ENCODE measurements around the gene PRSS22.

PRSS22 gene

GRCh38 chr16:2883458-2883908 is 25.5 kb upstream of the PRSS22 start:
- Histone ChIP-seq H3K4me1 (ENCODE audit: insufficient read depth, low read length) (peaks cover 24% of the 10 kb centered on the region), H3K27ac (ENCODE audit: low read length) (peak overlapping the region; percentile 76), H4K20me1 (ENCODE audit: insufficient read depth, low read length) (no peaks in the 10 kb centered on the region), H3K27me3 (ENCODE audit: insufficient read depth, low read length, poor library complexity) (no peaks in the 10 kb centered on the region), H3K9ac (ENCODE audit: low read depth, low read length) (peak overlapping the region; percentile 94), H3K4me2 (ENCODE audit: insufficient read depth, low read length) (peak overlapping the region; percentile 94), H3K9me3 (ENCODE audit: insufficient read depth, low read length, severe bottlenecking) (peaks cover 10% of the 10 kb centered on the region), H3K36me3 (ENCODE audit: insufficient read depth, low read length) (no peaks in the 10 kb centered on the region; the same call in 1 of the 2 replicates), H2AFZ (ENCODE audit: low read depth, low read length) (peak overlapping the region; percentile 86), H3K4me3 (ENCODE audit: low read depth in 1 of 2, low read length in 2 of 2) (peak overlapping the region; percentile 80 to 83), H3K79me2 (ENCODE audit: insufficient read depth, low read length) (peaks cover 21% of the 10 kb centered on the region)
- DNase-seq (peak; percentile 37), ATAC-seq (ENCODE audit: insufficient read depth, low read depth) (no peak)
- TF ChIP-seq, protein P1, sequence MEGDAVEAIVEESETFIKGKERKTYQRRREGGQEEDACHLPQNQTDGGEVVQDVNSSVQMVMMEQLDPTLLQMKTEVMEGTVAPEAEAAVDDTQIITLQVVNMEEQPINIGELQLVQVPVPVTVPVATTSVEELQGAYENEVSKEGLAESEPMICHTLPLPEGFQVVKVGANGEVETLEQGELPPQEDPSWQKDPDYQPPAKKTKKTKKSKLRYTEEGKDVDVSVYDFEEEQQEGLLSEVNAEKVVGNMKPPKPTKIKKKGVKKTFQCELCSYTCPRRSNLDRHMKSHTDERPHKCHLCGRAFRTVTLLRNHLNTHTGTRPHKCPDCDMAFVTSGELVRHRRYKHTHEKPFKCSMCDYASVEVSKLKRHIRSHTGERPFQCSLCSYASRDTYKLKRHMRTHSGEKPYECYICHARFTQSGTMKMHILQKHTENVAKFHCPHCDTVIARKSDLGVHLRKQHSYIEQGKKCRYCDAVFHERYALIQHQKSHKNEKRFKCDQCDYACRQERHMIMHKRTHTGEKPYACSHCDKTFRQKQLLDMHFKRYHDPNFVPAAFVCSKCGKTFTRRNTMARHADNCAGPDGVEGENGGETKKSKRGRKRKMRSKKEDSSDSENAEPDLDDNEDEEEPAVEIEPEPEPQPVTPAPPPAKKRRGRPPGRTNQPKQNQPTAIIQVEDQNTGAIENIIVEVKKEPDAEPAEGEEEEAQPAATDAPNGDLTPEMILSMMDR (IDR thresholded peaks at IDR 0.05; ENCODE audit: borderline replicate concordance, extremely low read depth, low read length, poor library complexity, severe bottlenecking), result no peak
- TF ChIP-seq EZH2 (IDR thresholded peaks at IDR 0.05; ENCODE audit: borderline replicate concordance, low read depth, low read length, severe bottlenecking), result no peak

DNA sequence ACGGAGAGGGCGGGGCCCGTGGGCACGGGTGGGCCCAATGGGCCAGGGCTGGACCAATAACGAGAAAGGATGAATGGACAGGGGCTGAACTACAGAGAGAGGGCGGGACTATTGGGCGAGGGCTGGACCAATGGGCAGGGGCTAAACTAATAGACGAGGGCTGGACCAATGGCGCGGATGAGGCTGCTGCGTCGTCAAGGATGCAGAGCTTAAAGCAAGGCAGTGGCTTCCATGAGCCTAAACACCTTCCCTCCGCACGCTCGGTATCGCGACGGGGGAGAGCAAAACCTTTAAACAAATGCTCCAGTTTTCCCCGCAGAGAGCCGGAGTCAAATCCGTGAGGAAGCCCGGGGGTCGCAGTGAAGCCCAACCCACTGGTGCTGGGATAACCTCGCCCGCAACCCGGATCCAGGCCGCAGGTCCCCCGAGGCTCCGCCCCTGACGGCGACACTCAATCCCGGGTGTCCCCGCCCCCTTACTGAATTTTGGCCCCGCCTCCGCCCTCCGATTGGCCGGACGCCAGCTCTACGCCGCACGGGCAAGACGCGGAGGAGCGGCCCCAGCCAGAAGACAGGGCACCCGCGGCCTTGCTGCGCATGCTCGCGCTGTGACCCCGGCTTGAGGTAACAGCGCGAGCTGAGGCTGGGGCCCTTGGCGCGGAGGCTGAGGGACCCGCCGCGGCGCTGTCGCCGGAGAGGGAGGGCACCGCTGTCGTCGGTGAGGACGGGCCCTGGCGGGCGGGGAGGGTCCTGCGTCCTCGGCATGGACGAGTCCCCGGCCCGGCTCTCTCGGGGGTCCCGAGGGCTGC is 24.9 kb upstream of the PRSS22 start, which contains the start of gene FLYWCH2:
Gene FLYWCH2, plus strand, starts transcription at position 566 of the 808 bp plus-strand sequence. CDS start 13,235 bp downstream, outside the sequence.
- peak; percentile 88 for ATAC-seq (ENCODE audit: insufficient read depth, low read depth)
- Histone ChIP-seq H4K20me1 (ENCODE audit: insufficient read depth, low read length) (no peaks in the 10 kb centered on the region), H3K4me3 (ENCODE audit: low read depth in 1 of 2, low read length in 2 of 2) (peak within 1 kb of the TSS; percentile 80 to 83), H3K36me3 (ENCODE audit: insufficient read depth, low read length) (no peaks in the 10 kb centered on the region; the same call in 1 of the 2 replicates), H3K9me3 (ENCODE audit: insufficient read depth, low read length, severe bottlenecking) (peaks cover 10% of the 10 kb centered on the region), H3K4me1 (ENCODE audit: insufficient read depth, low read length) (peaks cover 24% of the 10 kb centered on the region), H3K27me3 (ENCODE audit: insufficient read depth, low read length, poor library complexity) (no peaks in the 10 kb centered on the region), H3K4me2 (ENCODE audit: insufficient read depth, low read length) (peak within 1 kb of the TSS; percentile 94), H2AFZ (ENCODE audit: low read depth, low read length) (peak within 1 kb of the TSS; percentile 94), H3K79me2 (ENCODE audit: insufficient read depth, low read length) (peaks cover 20% of the 10 kb centered on the region), H3K9ac (ENCODE audit: low read depth, low read length) (peak within 1 kb of the TSS; percentile 94), H3K27ac (ENCODE audit: low read length) (peak within 1 kb of the TSS; percentile 83)
- no peak for TF ChIP-seq EZH2 (IDR thresholded peaks at IDR 0.05; ENCODE audit: borderline replicate concordance, low read depth, low read length, severe bottlenecking)
- TF ChIP-seq, protein P1 (IDR thresholded peaks at IDR 0.05; ENCODE audit: borderline replicate concordance, extremely low read depth, low read length, poor library complexity, severe bottlenecking), result no peak
- peak; percentile 99 for DNase-seq

- Histone ChIP-seq H3K27ac (ENCODE audit: low read length) (peak overlapping the region; percentile 83; the same call in 1 of the 2 replicates), H3K9ac (ENCODE audit: low read depth, low read length) (peak overlapping the region; percentile 94), H2AFZ (ENCODE audit: low read depth, low read length) (peak overlapping the region; percentile 94), H3K9me3 (ENCODE audit: insufficient read depth, low read length, severe bottlenecking) (peaks cover 10% of the 10 kb centered on the region), H3K27me3 (ENCODE audit: insufficient read depth, low read length, poor library complexity) (no peaks in the 10 kb centered on the region), H4K20me1 (ENCODE audit: insufficient read depth, low read length) (no peaks in the 10 kb centered on the region), H3K79me2 (ENCODE audit: insufficient read depth, low read length) (peaks cover 19% of the 10 kb centered on the region), H3K4me1 (ENCODE audit: insufficient read depth, low read length) (peaks cover 24% of the 10 kb centered on the region), H3K36me3 (ENCODE audit: insufficient read depth, low read length) (no peaks in the 10 kb centered on the region; the same call in 1 of the 2 replicates), H3K4me2 (ENCODE audit: insufficient read depth, low read length) (peak overlapping the region; percentile 94), H3K4me3 (ENCODE audit: low read depth in 1 of 2, low read length in 2 of 2) (peak overlapping the region; percentile 80 to 83; a peak in 3 of 4 replicates)
- no peak for TF ChIP-seq EZH2 (IDR thresholded peaks at IDR 0.05; ENCODE audit: borderline replicate concordance, low read depth, low read length, severe bottlenecking)
- TF ChIP-seq, protein P1 (IDR thresholded peaks at IDR 0.05; ENCODE audit: borderline replicate concordance, extremely low read depth, low read length, poor library complexity, severe bottlenecking), result no peak
- DNase-seq (no peak), ATAC-seq (ENCODE audit: insufficient read depth, low read depth) (no peak)
Observed at GRCh38 chr16:2881783-2882649, 24.0 kb upstream of the PRSS22 start.

Measured in DND-41 (cell line).